Measurements from ENCODE around the gene AGRN. TPM values are rescaled to one million over a fixed set of nuclear protein-coding genes. Genes with fewer than 3 reads are reported as not detected.
A peak's percentile ranks its signal among the peaks of the same experiment; 100 is the strongest.

AGRN gene
- total RNA-seq, 1 donor from 2014 or later = 34.1 TPM

DNA sequence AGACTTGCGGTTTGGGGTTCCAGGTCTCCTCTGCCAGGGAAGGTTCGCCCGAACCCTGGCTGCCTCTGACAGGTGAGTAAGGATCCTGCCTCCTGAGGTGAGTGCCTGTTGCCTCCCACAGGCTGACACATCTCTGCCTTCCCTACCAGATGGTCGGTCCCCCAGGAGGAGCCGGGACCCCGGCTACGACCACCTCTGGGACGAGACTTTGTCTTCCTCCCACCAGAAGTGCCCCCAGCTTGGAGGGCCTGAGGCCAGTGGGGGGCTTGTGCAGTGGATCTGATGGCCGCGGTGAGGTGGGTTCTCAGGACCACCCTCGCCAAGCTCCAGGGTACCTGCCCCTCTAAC is 45.7 kb upstream of the AGRN start:
- H3K9ac ChIP-seq = no peak overlapping the region
- no peak for TF ChIP-seq EZH2phosphoT487 (IDR thresholded peaks at IDR 0.05)
- TF ChIP-seq EZH2 (IDR thresholded peaks at IDR 0.05) = no peak
- TF ChIP-seq CTCF (IDR thresholded peaks at IDR 0.05) = no peak
- Mint-ChIP-seq H3K4me1 (peaks cover 8% of the 10 kb centered on the region), H3K27me3 (ENCODE audit: insufficient read depth, low read depth) (peaks cover 32% of the 10 kb centered on the region), H3K27ac (no peak overlapping the region), H3K4me3 (no peak overlapping the region), H3K9me3 (peaks cover 6% of the 10 kb centered on the region), H3K36me3 (peaks cover 3% of the 10 kb centered on the region)
- DNase-seq (ENCODE audit: low spot score) = no peak
- H3K27ac ChIP-seq = no peak overlapping the region
- H4K20me1 ChIP-seq (ENCODE audit: low read depth) = no peaks in the 10 kb centered on the region
- H2AFZ ChIP-seq (replicated peaks) = no peak overlapping the region
- no peaks in the 10 kb centered on the region for H3K79me2 ChIP-seq (ENCODE audit: low read depth)
- no peak overlapping the region for H3K4me2 ChIP-seq
- no peak overlapping the region for H3K4me3 ChIP-seq
- H3K4me1 ChIP-seq = no peaks in the 10 kb centered on the region
- no peaks in the 10 kb centered on the region for H3K36me3 ChIP-seq
- H3K9me3 ChIP-seq (ENCODE audit: low read depth) = no peaks in the 10 kb centered on the region
- H3K27me3 ChIP-seq = peaks cover 72% of the 10 kb centered on the region
- H3F3A ChIP-seq (ENCODE audit: low read depth) = peaks cover 12% of the 10 kb centered on the region

DNA sequence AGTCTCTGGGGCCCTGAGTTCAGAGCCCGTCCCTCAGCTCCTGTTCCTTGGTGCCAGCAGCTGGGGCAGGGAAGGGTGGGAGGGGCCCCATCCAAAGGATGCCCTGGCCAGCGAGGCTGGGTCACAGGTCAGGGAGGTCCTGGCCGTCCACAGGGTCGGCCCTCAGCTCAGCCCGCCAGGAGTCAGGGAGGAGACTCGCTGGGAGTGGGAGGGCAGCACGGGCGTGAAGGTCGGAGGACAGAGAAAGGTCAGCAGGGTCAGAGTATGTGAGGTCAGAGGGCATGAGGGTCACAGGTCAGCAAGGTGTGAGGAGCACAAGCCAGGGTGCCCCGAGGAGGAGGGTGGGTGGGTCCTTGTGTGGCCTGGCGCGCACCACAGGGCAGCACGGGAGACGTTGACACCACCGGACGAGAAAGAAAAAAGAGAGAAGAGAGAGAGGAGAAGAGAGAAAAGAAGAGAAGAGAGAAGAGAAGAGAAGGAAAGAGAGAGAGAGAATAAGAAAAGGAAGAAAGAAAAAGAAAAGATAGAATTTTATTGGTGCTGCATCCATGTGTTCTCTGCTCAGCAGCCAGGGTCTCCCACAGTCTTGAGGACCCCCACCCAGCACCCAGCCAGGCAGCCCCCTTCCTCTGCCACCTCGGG is 45.1 kb upstream of the AGRN start:
- Histone ChIP-seq H3K9ac (no peak overlapping the region), H3K27me3 (peaks cover 67% of the 10 kb centered on the region), H3K27ac (no peak overlapping the region), H2AFZ (replicated peaks) (no peak overlapping the region), H3K79me2 (ENCODE audit: low read depth) (no peaks in the 10 kb centered on the region), H3K4me2 (no peak overlapping the region), H3K4me3 (no peak overlapping the region), H4K20me1 (ENCODE audit: low read depth) (no peaks in the 10 kb centered on the region), H3K9me3 (ENCODE audit: low read depth) (no peaks in the 10 kb centered on the region), H3F3A (ENCODE audit: low read depth) (peaks cover 7% of the 10 kb centered on the region), H3K36me3 (no peaks in the 10 kb centered on the region), H3K4me1 (no peaks in the 10 kb centered on the region)
- Mint-ChIP-seq H3K4me3 (peak overlapping the region; percentile 50), H3K27me3 (ENCODE audit: insufficient read depth, low read depth) (peaks cover 29% of the 10 kb centered on the region), H3K36me3 (peaks cover 3% of the 10 kb centered on the region), H3K27ac (no peak overlapping the region), H3K9me3 (peaks cover 4% of the 10 kb centered on the region), H3K4me1 (peaks cover 8% of the 10 kb centered on the region)
- no peak for DNase-seq (ENCODE audit: low spot score)
- no peak for TF ChIP-seq EZH2 (IDR thresholded peaks at IDR 0.05)
- no peak for TF ChIP-seq EZH2phosphoT487 (IDR thresholded peaks at IDR 0.05)
- no peak for TF ChIP-seq CTCF (IDR thresholded peaks at IDR 0.05)

DNA sequence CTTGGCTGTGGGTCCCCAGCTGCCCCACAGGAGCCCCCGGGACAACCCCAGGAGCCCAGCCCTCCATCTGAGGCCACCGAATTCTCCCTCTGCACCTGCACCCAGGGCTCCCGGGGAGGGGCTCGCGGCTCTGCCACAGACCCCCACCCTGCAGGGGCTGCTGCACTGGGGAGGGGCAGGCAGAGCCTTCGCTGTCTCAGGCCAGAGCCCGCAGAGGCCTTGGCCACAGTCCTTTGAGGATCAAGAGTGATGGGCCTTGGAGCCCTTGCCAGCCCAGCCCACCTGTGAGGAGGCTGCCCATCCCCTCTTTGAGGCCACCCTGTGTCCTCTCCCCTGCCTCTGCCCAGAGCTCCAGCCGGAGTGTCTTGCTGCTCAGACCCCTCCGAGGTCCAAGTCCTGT is 44.6 kb upstream of the AGRN start:
- Mint-ChIP-seq H3K27me3 (ENCODE audit: insufficient read depth, low read depth) (peaks cover 25% of the 10 kb centered on the region), H3K27ac (no peak overlapping the region), H3K4me3 (peak overlapping the region; percentile 69), H3K36me3 (peaks cover 3% of the 10 kb centered on the region), H3K4me1 (peaks cover 8% of the 10 kb centered on the region), H3K9me3 (peaks cover 4% of the 10 kb centered on the region)
- TF ChIP-seq CTCF (IDR thresholded peaks at IDR 0.05) (no peak), EZH2phosphoT487 (IDR thresholded peaks at IDR 0.05) (no peak), EZH2 (IDR thresholded peaks at IDR 0.05) (no peak)
- DNase-seq (ENCODE audit: low spot score) = no peak
- H3K27me3 ChIP-seq = peaks cover 64% of the 10 kb centered on the region
- no peak overlapping the region for H3K9ac ChIP-seq
- H3K4me3 ChIP-seq = no peak overlapping the region
- no peak overlapping the region for H3K4me2 ChIP-seq
- H3K4me1 ChIP-seq = no peaks in the 10 kb centered on the region
- H2AFZ ChIP-seq (replicated peaks) = no peak overlapping the region
- no peaks in the 10 kb centered on the region for H3K9me3 ChIP-seq (ENCODE audit: low read depth)
- peaks cover 7% of the 10 kb centered on the region for H3F3A ChIP-seq (ENCODE audit: low read depth)
- H3K79me2 ChIP-seq (ENCODE audit: low read depth) = no peaks in the 10 kb centered on the region
- H3K36me3 ChIP-seq = no peaks in the 10 kb centered on the region
- H4K20me1 ChIP-seq (ENCODE audit: low read depth) = no peaks in the 10 kb centered on the region
- H3K27ac ChIP-seq = no peak overlapping the region
